GM03348 (cell line): Measurements from ENCODE around the gene UNC13C.

ENCODE experiments used
- DNase-seq: peaks from one replicate; pipeline ENCODE4 v3.0.0; 2012; ENCODE audit warnings: low spot score

The UNC13C gene

DNA sequence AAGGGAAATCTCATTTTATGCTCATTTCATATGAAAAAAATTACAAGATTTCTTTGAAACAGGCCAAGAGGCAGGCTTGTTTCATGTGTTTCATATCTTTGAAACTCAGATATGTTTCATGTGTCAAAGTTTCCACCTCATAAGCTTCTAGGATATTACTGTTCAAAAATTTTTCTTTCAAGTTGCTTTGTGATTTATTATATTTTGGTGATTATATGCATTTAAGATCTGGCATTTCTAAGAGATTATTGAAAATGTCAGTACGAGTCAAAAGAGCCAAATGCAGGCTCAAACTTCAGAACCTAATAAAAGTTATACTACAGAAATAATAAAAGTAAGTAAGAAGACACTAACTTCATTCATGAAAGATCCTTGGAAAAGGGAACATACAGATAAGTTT lies 590.1 kb downstream of the UNC13C start:
- DNase-seq, result no peak

DNA sequence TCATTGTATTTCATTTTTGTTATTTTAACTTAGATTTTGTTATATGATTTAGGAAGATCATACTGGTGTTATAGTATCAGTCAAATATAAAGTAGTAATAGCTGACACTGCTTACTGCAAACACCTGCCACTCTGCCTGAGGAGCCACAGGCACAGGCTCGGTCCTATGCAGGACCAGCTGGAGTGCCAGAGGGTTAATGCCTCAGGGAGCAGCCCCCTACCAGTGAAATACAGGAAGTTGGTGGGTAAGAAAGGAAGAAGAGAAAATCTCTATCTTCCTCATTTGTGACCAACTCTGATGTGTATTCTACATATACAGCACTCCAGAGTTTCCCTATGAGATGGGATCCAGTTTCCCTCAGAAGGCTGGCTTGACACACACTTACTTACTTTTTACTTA lies 593.3 kb downstream of the UNC13C start:
- no peak for DNase-seq

GRCh38 chr15:54575586-54575985 lies 597.3 kb downstream of the UNC13C start:
- no peak for DNase-seq

- no peak for DNase-seq
Observed at GRCh38 chr15:54576298-54576935, 598.2 kb downstream of the UNC13C start.

DNA sequence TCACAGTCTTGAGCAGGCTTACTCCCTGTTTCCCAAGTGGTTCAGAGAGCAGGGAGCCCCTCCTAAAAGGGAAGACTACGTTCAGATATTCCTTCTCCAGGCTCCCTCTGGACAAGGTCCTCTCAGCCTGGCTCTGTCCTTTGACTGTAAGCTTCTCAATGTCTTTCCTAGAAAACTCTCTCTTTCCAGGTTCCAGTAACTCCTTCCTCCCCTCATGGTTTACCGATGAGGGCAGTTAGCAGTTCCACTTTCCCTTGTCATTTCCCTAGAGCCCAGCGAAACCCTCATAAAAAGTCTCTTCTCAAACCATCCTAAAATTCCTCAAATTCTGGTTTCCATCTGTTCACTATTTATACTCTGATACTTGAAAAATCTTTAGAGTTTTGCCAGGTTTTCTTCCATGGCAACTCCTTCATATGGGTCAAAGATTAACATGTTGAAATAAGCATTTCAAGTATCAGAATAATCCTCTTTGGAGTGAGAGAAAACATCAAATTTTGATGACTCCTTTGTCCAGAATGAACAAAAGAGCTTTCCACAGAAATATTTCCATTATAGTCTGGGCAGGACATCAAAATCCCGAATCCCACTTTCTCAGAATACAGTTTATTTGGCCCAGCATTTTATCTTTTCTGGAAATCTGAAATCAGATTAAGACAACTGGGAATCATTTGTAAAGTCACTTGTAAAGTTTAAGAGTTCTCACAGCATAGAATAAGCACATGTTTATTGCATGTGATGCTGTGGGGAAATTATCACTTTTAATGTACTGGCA lies 599.4 kb downstream of the UNC13C start:
- no peak for DNase-seq

DNA sequence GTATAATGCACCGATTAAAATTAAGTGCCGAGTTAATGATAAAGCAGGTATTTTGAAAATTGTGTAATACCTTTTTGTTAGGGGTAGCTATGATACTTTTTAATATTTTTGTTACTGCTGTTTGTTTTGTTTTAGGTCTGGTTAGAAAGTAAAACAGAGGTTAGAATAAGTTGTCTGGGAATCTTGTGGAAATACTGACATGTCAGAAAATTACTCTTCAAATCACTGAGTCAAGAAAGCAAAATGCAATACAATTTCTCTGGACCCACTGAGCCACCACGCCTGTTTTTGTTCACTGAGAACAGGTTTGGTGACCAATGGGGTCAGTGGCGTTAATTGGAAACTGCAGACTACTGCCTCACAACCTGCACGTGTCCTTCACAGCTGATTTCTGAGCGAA lies 601.6 kb downstream of the UNC13C start:
- DNase-seq, result no peak

DNA sequence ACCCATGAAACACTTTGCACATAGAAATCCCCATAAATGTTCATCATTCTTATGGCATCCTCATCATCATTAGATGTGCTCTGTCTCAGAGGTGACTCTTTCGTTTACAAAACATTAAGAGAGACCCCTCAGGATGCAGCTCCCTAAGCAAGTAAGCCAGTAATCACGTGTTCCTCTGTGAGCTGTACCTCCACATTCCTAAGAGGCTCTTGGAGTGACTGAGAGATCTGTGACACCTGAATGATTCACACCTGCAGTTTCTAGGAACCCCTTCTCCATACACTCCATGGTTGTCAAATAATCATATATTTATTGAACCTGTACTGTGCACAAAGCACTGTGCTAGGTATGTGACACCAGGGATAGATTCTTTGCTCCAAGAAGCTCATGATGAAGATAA lies 602.4 kb downstream of the UNC13C start:
- DNase-seq, result no peak

- no peak for DNase-seq
Observed at GRCh38 chr15:54582863-54583643, 604.8 kb downstream of the UNC13C start.

DNA sequence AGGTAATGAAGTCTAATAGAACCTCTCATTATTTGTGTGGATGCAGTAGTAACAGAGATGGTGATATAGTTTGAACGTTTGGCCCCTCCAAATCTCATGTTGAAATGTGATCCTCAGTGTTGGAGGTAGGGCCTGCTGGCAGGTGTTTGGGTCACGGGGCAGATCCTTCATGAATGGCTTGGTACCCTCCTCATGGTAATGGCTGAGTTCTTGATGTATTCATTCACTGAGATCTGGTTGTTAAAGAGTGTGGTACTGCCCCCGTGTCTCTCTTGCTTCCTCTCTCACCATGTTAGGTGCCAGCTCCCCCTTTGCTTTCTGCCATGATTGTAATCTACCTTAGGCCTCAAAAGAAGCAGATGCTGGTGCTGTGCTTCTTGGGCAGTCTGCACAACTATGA lies 606.8 kb downstream of the UNC13C start:
- DNase-seq, result no peak

- no peak for DNase-seq
Observed at GRCh38 chr15:54594115-54594514, 615.9 kb downstream of the UNC13C start.

GRCh38 chr15:54599386-54599785 lies 621.1 kb downstream of the UNC13C start:
- no peak for DNase-seq

DNA sequence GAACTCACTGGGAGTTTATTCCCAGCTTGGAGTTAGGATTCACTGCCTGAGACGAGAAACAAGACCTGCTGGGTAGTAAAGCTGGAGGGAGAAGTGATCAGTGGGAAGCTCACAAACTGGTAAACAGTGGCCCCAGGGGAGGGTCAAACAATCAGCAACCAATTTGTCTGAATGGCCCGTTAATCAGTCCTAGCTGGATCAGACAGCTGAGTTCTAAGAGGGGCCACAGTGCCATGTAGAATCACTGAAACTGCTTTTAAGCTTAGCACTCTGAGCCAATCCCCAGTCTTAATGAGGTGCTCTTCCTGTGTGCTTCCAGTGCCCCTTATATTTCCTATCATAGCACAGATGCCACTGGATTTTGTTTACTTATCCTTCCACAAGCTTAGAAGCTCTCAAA lies 626.8 kb downstream of the UNC13C start:
- DNase-seq, result no peak

DNA sequence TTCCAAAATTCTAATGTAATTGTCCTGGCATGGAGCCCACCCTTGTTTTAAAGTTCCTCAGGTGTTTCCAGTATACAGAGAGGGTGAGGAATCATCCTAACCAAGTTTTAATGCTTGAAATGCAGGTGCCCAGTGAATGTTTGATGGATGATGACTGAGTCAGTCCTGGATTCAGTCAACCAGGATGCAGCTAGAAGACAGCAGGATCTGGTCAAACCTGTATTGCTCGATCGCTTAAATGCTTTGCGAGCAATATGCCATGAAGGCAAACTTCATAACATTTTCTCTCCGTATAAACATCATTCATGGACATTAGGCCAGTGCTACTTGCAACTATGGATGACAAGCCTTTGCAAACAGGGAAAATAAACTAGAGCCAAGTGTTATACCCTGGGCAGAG lies 627.3 kb downstream of the UNC13C start:
- no peak for DNase-seq

- DNase-seq, result no peak
Observed at GRCh38 chr15:54608876-54609835, 630.9 kb downstream of the UNC13C start.

DNA sequence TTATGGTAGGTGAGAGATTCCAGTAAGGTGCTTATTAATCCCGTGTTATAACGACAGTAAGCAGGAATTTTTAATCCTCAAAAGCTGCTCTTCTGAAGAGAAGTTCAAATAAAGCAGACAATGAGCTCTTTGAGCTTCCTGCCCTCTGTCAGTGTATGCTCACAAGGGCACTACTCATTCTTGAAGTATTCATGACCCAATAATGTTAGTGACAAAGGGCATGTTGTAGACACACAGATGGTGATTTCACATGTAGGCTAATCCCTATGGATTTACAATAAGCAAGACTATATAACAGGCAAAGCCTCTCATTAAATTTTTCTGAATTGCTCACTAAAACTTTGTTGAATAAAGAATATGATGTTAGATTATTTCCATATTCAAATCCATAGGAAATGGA lies 639.9 kb downstream of the UNC13C start:
- DNase-seq, result no peak

- no peak for DNase-seq
Observed at GRCh38 chr15:54619180-54619579, 640.9 kb downstream of the UNC13C start.

- no peak for DNase-seq
Observed at GRCh38 chr15:54620916-54621315, 642.7 kb downstream of the UNC13C start.

DNA sequence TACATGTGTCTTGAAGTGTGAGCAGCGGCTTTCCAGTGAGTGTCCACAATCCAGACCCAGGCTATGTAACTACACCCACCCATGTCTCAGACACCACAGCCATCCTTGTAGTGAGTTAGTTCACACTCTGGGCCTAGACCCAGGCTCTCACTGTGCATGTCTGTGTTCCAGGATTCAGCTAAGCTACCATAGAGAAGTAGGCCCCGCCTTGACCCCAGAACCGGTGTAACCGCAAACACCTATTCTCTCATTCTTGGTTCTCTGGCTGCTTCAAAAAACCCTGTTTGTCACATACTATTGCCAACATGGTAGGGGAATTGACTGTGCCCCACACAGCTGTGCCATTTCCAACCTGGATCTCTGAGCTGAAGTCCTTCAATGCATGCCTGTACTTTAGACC lies 657.9 kb downstream of the UNC13C start:
- DNase-seq, result no peak

GRCh38 chr15:54638666-54639065 lies 660.4 kb downstream of the UNC13C start:
- no peak for DNase-seq

DNA sequence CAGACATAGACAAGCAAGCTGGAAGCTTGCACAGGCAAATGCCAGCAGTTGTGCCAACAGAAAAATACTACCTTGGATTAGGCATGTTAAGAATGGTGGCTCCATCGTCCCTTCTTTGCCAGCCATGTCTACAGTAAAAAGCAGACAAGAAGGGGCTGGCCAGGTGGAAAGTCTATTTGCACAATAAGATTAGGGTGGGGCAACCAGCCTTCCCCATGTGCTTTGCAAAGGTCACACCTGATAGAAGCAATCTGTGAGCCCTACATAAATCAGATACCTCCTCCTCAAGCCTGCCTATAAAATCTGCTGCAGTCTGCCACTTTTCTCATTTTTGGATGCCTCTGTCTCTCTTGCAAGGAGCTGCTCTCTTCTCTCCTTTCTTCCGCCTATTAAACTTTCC lies 662.6 kb downstream of the UNC13C start:
- DNase-seq, result no peak

- DNase-seq, result no peak
Observed at GRCh38 chr15:54644796-54645195, 666.6 kb downstream of the UNC13C start.

GRCh38 chr15:54659646-54660045 lies 681.4 kb downstream of the UNC13C start:
- DNase-seq, result no peak
